HG02759 (cell line): ENCODE data around the gene RING1.

Experiments used
- ATAC-seq: cut with Tn5 transposase; IDR thresholded peaks from one replicate; pipeline ENCODE4 v1.9.1; 2021; ENCODE audit warnings: mild to moderate bottlenecking, moderate library complexity; ENCODE audit not compliant: unreplicated experiment

Gene RING1

GRCh38 chr6:33192105-33192646 is 16.1 kb upstream of the RING1 start, which contains the start of gene COL11A2:
Gene COL11A2, minus strand, starts transcription at chr6:33192467. Its CDS starts 227 bp downstream, at chr6:33192240.
- ATAC-seq: no peak

DNA sequence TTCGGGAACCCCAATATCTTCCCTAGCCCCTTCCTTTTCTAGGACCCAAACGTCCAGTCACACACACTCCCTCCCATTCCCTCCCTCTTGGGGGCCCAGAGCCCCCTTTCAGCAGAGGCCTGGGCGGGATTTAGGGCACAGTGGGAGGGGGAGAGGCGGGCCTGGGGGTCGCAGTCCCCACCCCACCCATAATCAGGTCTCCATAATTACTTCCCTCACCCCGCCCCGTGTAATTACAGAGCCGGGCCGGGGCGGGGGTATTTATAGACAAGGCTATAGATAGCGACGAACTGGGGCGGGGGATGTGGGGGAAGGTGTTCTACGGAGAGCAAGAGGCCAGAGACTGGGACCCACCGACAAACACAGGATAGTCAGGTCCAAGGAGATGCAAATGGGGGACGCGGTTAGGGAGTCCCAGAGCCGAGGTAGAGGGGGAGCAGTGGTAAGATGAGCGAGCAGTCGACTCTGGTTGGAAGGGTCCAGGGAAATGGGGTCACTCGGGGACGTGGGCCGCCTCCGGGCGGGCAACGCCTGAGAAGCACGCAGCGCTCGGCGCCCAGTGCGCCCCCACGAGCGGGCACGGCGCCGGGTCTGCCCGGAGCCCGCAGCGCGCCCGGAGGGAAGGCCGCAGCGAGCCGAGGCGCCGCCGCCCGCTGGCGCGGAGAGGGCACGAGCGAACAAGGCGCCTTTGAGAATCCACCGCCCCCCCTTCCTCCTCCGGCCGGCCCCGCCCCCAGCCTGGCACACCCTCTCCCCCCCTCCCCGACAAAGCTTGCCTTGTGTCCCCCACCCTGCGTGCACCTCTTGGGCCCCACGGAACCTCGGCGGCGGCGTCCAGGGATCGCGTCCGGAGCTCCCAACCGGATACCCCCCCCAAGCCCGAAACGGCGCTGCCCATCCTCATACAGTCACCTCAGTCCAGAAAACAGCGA is 15.4 kb upstream of the RING1 start:
- no peak for ATAC-seq

- ATAC-seq: no peak
These were observed 14.7 kb upstream of the RING1 start for GRCh38 chr6:33193619-33194018.

GRCh38 chr6:33194431-33194979 is 13.8 kb upstream of the RING1 start:
- ATAC-seq: no peak

GRCh38 chr6:33195304-33196165 is 12.8 kb upstream of the RING1 start:
- no peak for ATAC-seq

DNA sequence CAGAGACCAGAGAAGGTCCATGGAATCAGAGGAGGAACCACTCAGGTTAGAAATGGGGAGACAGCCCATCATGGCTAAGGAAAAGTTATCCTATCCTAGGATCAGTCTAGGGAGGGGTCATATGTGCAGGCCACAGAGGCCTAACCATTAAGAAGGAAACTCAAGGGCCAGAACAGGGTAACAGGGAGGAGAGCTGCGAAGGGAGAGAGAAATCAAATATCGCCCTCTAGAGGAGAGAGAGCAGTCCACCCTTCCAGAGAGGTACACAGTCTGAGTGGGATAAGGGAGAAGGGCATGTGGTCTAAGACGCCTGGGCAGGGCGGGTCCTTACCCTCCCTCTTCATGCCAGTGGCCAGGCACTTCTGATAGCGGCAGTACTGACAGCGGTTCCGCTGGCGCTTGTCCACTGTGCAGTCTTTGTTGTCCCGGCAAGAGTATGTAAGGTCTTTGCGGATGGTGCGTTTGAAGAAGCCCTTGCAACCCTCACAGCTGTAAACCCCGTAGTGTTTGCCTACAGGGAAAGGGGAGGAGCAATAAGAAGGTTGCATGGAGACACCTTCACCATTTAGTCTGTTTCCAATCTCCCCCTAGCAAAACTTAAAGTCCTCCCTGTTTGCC is 10.8 kb upstream of the RING1 start:
- ATAC-seq: no peak

- no peak for ATAC-seq
These were observed 10.0 kb upstream of the RING1 start for GRCh38 chr6:33198159-33198852.

DNA sequence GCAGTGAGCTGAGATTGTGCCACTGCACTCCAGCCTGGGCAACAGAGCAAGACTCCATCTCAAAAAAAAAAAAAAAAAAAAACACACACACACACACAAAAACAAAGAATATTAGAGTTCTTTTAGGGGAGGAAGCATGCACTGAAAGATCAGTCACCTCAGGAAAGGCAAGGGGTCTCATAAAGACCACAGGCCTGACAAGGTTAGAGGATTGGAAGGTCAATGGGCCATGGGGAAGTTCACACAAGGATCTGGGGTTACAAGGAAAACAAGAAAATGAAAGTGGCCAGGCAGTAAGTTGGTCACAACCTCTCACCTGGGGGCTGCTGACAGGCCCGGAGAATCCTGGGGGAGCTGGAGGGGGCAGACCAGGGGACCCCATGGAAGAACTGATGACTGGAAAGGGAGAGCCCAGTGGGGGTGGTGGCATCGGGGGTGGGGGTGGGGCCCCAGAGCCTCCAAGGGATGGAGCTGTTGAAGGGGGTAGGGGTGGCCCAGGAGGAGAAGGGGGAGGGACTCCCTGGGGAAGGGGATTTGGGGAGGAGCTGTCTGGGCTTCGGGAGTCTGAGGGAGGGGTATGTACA is 9.4 kb upstream of the RING1 start:
- ATAC-seq: no peak

DNA sequence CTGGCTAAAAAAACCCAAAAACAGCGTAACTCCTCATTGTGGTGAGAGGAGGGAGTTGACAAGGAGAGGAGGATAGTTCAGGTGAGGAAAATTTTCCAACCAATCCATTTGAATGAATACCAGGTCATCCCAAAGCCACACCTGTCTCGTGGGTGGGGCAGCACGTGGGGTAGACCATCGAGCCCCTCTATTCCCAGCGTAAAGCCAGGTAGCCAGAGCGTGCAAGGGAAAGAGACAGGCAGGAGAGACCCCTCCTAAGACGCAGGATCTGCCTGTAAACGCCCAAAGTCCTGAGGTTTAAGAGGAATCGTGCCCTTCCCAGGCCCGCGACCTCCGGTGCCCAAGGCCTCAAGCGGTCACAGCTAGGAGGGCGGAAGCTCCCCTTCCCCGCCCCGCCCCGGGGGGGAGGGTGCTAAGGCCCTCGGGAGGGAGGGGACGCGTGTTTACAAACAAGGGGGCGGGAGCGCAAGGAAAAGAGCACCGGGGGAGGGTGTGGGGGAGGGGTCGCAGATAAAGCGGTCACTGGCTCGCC is 8.5 kb upstream of the RING1 start:
- ATAC-seq: peak; percentile 20

DNA sequence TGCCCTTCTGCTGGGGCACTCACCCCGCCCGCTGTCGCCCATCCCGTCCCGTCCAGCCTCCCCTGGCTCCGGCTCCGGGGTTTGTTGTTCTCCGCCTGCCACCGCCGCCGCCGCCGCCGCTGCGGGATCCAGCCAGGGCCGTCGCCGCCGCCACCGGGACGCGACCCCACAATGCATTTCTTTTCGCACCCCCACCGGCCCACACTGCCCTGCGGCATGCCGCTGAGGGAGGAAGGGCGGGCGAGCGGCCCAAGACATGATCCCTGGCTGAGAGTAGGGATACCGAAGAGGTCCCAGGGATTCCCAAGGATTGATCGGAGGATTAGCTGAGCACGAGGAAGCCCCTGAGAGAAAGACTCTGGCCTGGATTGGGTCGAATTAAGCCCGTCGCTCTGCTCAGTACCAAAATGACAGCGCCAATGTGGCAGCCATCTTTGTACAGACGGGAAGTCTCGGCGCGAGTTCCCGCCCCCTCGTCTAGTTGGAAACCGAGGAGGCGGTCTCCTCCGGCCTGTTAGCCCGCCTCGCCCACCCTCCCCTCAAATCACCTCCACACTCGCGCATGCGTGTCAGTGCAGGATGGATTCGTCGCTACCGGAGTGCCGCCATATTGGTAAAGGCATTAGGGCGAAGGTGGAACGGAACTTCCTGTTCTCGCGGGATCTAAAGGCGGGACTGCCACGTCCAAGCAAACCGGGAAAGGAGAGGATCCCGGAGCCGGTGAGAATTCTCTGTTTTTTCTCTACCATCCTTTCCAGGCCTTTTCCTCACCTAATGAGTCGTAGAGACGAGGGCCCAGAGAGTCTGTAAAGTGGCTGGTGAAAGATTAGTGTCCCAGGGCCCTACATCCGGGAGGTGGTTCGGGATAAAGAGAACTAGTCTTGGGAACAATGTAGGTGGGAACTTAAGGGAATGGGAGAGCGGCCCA is 7.8 kb upstream of the RING1 start, which contains the start of the genes RXRB and SLC39A7:
TSS of gene RXRB (minus strand) at position 447 of the 928 bp plus-strand sequence. CDS start at position 258, 189 bp downstream.
TSS of gene SLC39A7 (plus strand) at position 649 of the 928 bp plus-strand sequence. CDS start 379 bp downstream, outside the sequence.
- ATAC-seq: peak; percentile 63

- ATAC-seq: no peak
These were observed 7.2 kb upstream of the RING1 start for GRCh38 chr6:33201147-33201545.

GRCh38 chr6:33201935-33202334 is 6.4 kb upstream of the RING1 start:
- ATAC-seq: no peak

DNA sequence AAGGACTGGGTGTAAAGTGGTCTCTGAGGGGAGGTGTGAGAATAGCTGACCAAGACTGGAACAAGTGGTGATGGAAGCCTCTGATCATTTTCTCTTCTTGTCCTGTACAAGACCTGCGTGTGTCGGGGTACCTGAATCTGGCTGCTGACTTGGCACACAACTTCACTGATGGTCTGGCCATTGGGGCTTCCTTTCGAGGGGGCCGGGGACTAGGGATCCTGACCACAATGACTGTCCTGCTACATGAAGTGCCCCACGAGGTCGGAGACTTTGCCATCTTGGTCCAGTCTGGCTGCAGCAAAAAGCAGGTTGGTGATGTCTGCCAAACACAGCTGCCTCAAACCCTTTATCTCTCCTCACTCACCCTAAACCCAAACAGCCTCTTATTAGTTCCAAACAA is 5.5 kb upstream of the RING1 start:
- ATAC-seq: no peak

- no peak for ATAC-seq
These were observed 4.7 kb upstream of the RING1 start for GRCh38 chr6:33203443-33204164.

- no peak for ATAC-seq
These were observed 4.2 kb upstream of the RING1 start for GRCh38 chr6:33204165-33204414.

GRCh38 chr6:33204415-33205190 is 3.7 kb upstream of the RING1 start, which contains the start of gene HSD17B8:
Gene HSD17B8, plus strand, starts transcription at chr6:33204655. Its CDS starts 14 bp downstream, at chr6:33204669.
- peak; percentile 58 for ATAC-seq
